Gastrocnemius medialis (tissue), 4 donors: ENCODE results near the gene MEF2A.

Experiments
- POLR2A ChIP-seq, 2 donors: fragments of 450-650 bp; IDR thresholded peaks; one replicate each; pipeline ENCODE4 v1.6.1; 2017; ENCODE audit warnings: antibody characterized with exemption in 2 of 2, mild to moderate bottlenecking in 2 of 2, moderate library complexity in 2 of 2
- TF ChIP-seq, protein P1 (sequence below), 5 experiments: fragments of 450-650 bp in 3 of 5; fragments of 200-600 bp in 2 of 5; sonication (generic) in 2 of 5; IDR thresholded peaks in 4 of 5; conservative IDR thresholded peaks in 1 of 5; 1 replicate in 4 of 5; 2 replicates in 1 of 5; pipeline ENCODE4 v1.5.1; 2016 to 2019; ENCODE audit warnings: antibody characterized with exemption in 5 of 5, mild to moderate bottlenecking in 3 of 5, moderate library complexity in 3 of 5

DNA sequence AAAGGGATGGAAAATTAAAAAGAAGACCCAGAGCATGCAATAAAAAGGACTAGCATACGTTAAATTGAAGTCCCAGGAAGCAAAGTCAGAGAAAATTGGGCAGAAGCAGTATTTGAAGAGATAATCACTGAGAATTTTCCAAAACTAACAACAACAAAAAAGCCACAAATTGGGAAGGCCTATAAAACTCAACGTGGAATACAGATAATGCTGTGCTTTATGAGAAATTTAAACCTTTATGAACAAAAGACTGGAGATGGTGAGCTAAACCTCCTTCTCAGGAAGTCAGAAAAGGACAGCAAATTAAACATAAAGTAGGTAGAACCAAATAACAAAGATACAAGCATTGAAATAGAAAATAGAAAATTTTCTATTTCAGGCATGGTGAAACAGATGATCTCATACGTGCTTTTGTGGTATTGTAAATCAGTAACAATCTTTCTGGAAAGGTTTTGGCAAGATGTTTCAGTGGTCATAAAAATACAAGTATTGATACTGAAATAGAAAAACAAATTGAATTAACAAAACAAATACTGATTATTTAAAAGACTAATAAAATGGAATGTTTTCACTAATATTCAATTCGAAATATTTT is 111.9 kb downstream of the MEF2A start:
- TF ChIP-seq, protein P1, sequence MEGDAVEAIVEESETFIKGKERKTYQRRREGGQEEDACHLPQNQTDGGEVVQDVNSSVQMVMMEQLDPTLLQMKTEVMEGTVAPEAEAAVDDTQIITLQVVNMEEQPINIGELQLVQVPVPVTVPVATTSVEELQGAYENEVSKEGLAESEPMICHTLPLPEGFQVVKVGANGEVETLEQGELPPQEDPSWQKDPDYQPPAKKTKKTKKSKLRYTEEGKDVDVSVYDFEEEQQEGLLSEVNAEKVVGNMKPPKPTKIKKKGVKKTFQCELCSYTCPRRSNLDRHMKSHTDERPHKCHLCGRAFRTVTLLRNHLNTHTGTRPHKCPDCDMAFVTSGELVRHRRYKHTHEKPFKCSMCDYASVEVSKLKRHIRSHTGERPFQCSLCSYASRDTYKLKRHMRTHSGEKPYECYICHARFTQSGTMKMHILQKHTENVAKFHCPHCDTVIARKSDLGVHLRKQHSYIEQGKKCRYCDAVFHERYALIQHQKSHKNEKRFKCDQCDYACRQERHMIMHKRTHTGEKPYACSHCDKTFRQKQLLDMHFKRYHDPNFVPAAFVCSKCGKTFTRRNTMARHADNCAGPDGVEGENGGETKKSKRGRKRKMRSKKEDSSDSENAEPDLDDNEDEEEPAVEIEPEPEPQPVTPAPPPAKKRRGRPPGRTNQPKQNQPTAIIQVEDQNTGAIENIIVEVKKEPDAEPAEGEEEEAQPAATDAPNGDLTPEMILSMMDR (IDR thresholded peaks at IDR 0.05 in 4 of 5, conservative IDR thresholded peaks at IDR 0.05 in 1 of 5) = no peak
- no peak for TF ChIP-seq POLR2A (IDR thresholded peaks at IDR 0.05)
